Uterus (tissue), 4 donors: Measurements from ENCODE around the gene NMNAT3. TPM values are rescaled to one million over a fixed set of nuclear protein-coding genes. Genes with fewer than 3 reads are reported as not detected.

ENCODE experiments used
- DNase-seq, 2 donors: peaks; one replicate each; pipeline ENCODE4 v3.0.0-alpha.2; 2019 to 2020
- H3K27ac ChIP-seq, 2 donors: fragments of 200-600 bp; sonication (generic); 1 replicate in 1 of 2; 2 replicates in 1 of 2; pipeline ENCODE4 v1.5.1; 2016 to 2018
- H3K27me3 ChIP-seq, 2 donors: fragments of 200-600 bp; sonication (generic); one replicate each; pipeline ENCODE4 v1.5.1; 2018 to 2019; ENCODE audit warnings: control low read depth in 1 of 2
- H3K36me3 ChIP-seq, 2 donors: fragments of 200-600 bp; sonication (generic); one replicate each; pipeline ENCODE4 v1.5.1; 2019; ENCODE audit warnings: control low read depth in 1 of 2
- H3K4me1 ChIP-seq, 2 donors: fragments of 200-600 bp; sonication (generic); one replicate each; pipeline ENCODE4 v1.5.1; 2018 to 2019; ENCODE audit warnings: control low read depth in 1 of 2
- H3K4me3 ChIP-seq, 2 donors: fragments of 200-600 bp; sonication (generic); 1 replicate in 1 of 2; 2 replicates in 1 of 2; pipeline ENCODE4 v1.5.1; 2018 to 2019; ENCODE audit warnings: mild to moderate bottlenecking in 1 of 2
- H3K9me3 ChIP-seq, 2 donors: fragments of 200-600 bp; sonication (generic); one replicate each; pipeline ENCODE4 v1.5.1; 2019; ENCODE audit warnings: control low read depth in 1 of 2
- POLR2A ChIP-seq, 2 donors: fragments of 450-650 bp; IDR thresholded peaks; one replicate each; pipeline ENCODE4 v1.6.1; 2016; ENCODE audit warnings: antibody characterized with exemption in 2 of 2, mild to moderate bottlenecking in 1 of 2, moderate library complexity in 1 of 2
- intact Hi-C: fragments of 100-400 bp; cut with DNase I; formaldehyde crosslinking; loops from one replicate; pipeline ENCODE4 v1.15.1; 2023; ENCODE audit warnings: low total_unique reads
- total RNA-seq, 4 donors: library from RNA; depleted of rRNA in 3 of 4; stranded (reverse); fragments of >200 nt in 3 of 4; gene quantifications; one replicate each; pipeline versions ENCODE4 v1.1.0 to v1.2.4, GENCODE V29; 2014 to 2023
- TF ChIP-seq, protein P1 (sequence below), 4 experiments: fragments of 200-600 bp in 2 of 4; fragments of 450-650 bp in 2 of 4; sonication (generic) in 2 of 4; IDR thresholded peaks; one replicate each; pipeline ENCODE4 v1.5.1; 2016 to 2019; ENCODE audit warnings: antibody characterized with exemption in 4 of 4, mild to moderate bottlenecking in 2 of 4, moderate library complexity in 1 of 4
- donor health status: DM: yes; HTN: yes; CAD: no.

The NMNAT3 gene
- total RNA-seq, 4 donors from 2014 or later, result 2.4 to 17.2 (median 7.5) TPM

DNA sequence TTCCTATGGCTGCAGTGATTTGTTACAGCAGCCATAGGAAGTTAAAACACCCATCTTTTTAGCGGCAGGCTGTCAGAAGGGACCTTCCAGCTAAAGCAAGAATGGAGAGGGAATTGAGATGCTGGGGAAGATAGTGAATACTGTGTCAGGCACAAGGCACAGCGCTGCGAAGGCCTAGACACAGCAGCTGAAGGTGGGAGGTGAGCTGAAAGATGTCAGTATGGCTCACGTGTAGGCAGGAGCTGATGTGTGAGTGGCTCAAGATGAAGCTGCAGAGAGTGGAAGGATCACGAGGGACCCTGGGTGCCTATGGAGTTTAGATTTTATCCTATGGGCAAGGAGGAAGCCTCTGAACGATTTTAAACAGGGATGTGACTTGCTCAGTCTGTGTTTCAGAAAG is 44.3 kb downstream of the NMNAT3 start:
- intact Hi-C loops, result no loop called here
- Histone ChIP-seq H3K4me3 (no peak overlapping the region), H3K27ac (no peak overlapping the region), H3K9me3 (no peaks in the 10 kb centered on the region), H3K4me1 (no peaks in the 10 kb centered on the region), H3K27me3 (no peaks in the 10 kb centered on the region), H3K36me3 (no peaks in the 10 kb centered on the region)
- TF ChIP-seq, protein P1, sequence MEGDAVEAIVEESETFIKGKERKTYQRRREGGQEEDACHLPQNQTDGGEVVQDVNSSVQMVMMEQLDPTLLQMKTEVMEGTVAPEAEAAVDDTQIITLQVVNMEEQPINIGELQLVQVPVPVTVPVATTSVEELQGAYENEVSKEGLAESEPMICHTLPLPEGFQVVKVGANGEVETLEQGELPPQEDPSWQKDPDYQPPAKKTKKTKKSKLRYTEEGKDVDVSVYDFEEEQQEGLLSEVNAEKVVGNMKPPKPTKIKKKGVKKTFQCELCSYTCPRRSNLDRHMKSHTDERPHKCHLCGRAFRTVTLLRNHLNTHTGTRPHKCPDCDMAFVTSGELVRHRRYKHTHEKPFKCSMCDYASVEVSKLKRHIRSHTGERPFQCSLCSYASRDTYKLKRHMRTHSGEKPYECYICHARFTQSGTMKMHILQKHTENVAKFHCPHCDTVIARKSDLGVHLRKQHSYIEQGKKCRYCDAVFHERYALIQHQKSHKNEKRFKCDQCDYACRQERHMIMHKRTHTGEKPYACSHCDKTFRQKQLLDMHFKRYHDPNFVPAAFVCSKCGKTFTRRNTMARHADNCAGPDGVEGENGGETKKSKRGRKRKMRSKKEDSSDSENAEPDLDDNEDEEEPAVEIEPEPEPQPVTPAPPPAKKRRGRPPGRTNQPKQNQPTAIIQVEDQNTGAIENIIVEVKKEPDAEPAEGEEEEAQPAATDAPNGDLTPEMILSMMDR (IDR thresholded peaks at IDR 0.05), result no peak
- no peak for TF ChIP-seq POLR2A (IDR thresholded peaks at IDR 0.05)
- no peak for DNase-seq

DNA sequence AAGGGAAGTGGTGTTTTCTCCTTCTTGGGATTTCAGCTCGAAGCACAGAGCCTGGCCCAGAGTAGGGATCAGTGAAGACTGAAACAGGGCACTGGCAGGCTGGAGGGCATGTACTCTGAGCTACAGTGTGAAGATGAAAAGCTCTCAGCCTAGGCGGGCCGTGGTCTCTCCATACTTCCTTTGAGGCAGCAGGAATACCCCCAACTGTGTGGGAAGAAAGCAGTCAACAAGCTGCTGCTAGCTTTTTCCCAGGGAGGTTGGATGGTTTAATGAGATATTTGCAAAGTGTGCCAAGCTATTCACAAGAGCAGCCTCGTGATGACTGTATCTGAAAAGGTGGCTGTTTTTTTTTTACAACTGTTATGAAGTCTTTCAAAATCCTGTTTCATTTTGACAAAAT is 47.2 kb downstream of the NMNAT3 start:
- Histone ChIP-seq H3K27me3 (no peaks in the 10 kb centered on the region), H3K9me3 (no peaks in the 10 kb centered on the region), H3K36me3 (no peaks in the 10 kb centered on the region), H3K4me1 (no peaks in the 10 kb centered on the region), H3K4me3 (no peak overlapping the region), H3K27ac (no peak overlapping the region)
- intact Hi-C loops, result no loop called here
- DNase-seq, result no peak
- no peak for TF ChIP-seq POLR2A (IDR thresholded peaks at IDR 0.05)
- TF ChIP-seq, protein P1 (IDR thresholded peaks at IDR 0.05), result no peak

DNA sequence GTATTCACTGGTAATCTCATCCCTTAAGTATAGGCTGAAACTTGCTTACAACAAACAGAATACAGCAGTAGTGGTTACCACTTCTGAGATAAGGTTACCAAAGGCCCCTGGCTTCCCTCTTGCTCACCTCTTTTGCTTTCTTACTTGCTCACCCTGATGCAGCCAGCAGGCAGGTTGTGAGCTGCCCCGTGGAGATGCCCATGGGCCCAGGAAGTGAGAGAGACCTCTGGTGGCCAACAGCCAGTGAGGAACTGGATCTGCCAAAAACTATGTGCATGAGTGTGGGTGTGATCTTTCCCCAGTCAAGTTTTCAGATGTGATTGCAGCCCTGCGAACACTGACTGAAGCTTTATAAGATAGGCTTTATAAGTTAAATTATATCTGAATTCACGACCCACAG is 48.7 kb downstream of the NMNAT3 start:
- Histone ChIP-seq H3K36me3 (no peaks in the 10 kb centered on the region), H3K4me3 (no peak overlapping the region), H3K27ac (no peak overlapping the region), H3K4me1 (no peaks in the 10 kb centered on the region), H3K27me3 (no peaks in the 10 kb centered on the region), H3K9me3 (no peaks in the 10 kb centered on the region)
- no peak for DNase-seq
- no peak for TF ChIP-seq POLR2A (IDR thresholded peaks at IDR 0.05)
- TF ChIP-seq, protein P1 (IDR thresholded peaks at IDR 0.05), result no peak
- intact Hi-C loops, result no loop called here

DNA sequence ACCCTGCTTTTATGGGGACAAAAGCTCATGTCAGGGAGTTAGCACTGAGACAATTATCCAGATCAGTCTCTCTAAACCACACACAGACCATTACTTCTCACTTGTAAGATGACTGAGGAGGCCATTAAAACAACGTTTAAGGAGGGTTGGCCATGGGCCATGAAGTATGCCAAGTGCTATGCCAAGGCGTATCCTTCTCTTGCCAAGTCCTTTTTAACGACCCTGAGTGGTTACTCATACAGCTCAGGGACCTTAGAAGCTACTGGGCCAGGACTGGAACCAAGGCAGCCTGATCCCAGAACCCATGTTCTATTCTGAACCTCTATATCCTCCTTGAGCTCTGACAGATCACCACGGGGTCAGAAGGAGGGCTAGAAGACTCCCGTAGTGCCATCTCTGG is 50.0 kb downstream of the NMNAT3 start:
- intact Hi-C loops, result no loop called here
- no peak overlapping the region for H3K27ac ChIP-seq
- no peaks in the 10 kb centered on the region for H3K4me1 ChIP-seq
- H3K9me3 ChIP-seq, result no peaks in the 10 kb centered on the region
- no peak for DNase-seq
- no peak overlapping the region for H3K4me3 ChIP-seq
- TF ChIP-seq, protein P1 (IDR thresholded peaks at IDR 0.05), result no peak
- TF ChIP-seq POLR2A (IDR thresholded peaks at IDR 0.05), result no peak
- no peaks in the 10 kb centered on the region for H3K27me3 ChIP-seq
- no peaks in the 10 kb centered on the region for H3K36me3 ChIP-seq

DNA sequence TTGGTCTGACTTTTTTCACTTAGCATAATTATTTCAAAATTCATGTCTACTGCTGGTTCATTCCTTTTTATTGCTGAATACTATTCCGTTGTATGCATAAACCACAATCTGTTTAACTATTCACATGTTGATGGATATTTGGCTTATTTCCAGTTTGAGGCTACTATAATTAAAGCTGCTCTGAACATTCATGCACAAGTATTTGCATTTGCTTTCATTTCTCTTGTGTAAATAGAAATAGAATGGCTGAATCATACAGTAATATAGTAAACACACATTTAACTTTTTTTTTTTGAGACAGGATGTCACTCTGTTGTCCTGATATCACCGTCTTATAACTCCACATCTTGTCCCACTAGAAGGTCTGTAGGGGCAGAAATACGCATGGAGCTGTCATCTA is 57.3 kb downstream of the NMNAT3 start:
- Histone ChIP-seq H3K36me3 (no peaks in the 10 kb centered on the region), H3K27me3 (no peaks in the 10 kb centered on the region), H3K27ac (no peak overlapping the region), H3K9me3 (no peaks in the 10 kb centered on the region), H3K4me3 (no peak overlapping the region), H3K4me1 (no peaks in the 10 kb centered on the region)
- TF ChIP-seq, protein P1 (IDR thresholded peaks at IDR 0.05), result no peak
- no peak for TF ChIP-seq POLR2A (IDR thresholded peaks at IDR 0.05)
- no peak for DNase-seq
- intact Hi-C loops, result no loop called here
